LNCAP (cell line): ENCODE measurements around the gene MEG3.

Source experiments
- CTCF ChIP-seq: fragments of 450-650 bp; IDR thresholded peaks from 2 replicates; pipeline ENCODE4 v1.5.1; 2017; ENCODE audit warnings: mild to moderate bottlenecking

The MEG3 gene

GRCh38 chr14:100803226-100803625 is 22.7 kb upstream of the MEG3 start:
- TF ChIP-seq CTCF = no peak

- TF ChIP-seq CTCF = no peak
Measured at GRCh38 chr14:100803676-100804075, 22.2 kb upstream of the MEG3 start.

- TF ChIP-seq CTCF = no peak
Measured at GRCh38 chr14:100804138-100804537, 21.8 kb upstream of the MEG3 start.

- no peak for TF ChIP-seq CTCF
Measured at GRCh38 chr14:100804558-100805309, 21.2 kb upstream of the MEG3 start.

- no peak for TF ChIP-seq CTCF
Measured at GRCh38 chr14:100806386-100806785, 19.5 kb upstream of the MEG3 start.

- no peak for TF ChIP-seq CTCF
Measured at GRCh38 chr14:100807496-100807895, 18.4 kb upstream of the MEG3 start.

GRCh38 chr14:100807979-100808734 is 17.8 kb upstream of the MEG3 start:
- no peak for TF ChIP-seq CTCF
